GM13976 (cell line): ENCODE results near the gene FFAR4.

ENCODE experiments used
- DNase-seq: peaks from one replicate; pipeline ENCODE4 v3.0.0; 2012; ENCODE audit warnings: low spot score
- CTCF ChIP-seq: IDR thresholded peaks from 2 replicates; pipeline ENCODE4 v1.5.1; 2012; ENCODE audit warnings: borderline replicate concordance, mild to moderate bottlenecking; ENCODE audit not compliant: insufficient read depth; ENCODE audit errors: extremely low read depth, missing control alignments, control extremely low read depth
- in situ Hi-C: fragments of 300-500 bp; cut with MboI; formaldehyde crosslinking; loops from one replicate; pipeline ENCODE4 v1.12.0; 2022; ENCODE audit warnings: low sequenced_read_pairs, mixed read lengths, inconsistent platforms; ENCODE audit not compliant: unreplicated experiment

FFAR4 gene

DNA sequence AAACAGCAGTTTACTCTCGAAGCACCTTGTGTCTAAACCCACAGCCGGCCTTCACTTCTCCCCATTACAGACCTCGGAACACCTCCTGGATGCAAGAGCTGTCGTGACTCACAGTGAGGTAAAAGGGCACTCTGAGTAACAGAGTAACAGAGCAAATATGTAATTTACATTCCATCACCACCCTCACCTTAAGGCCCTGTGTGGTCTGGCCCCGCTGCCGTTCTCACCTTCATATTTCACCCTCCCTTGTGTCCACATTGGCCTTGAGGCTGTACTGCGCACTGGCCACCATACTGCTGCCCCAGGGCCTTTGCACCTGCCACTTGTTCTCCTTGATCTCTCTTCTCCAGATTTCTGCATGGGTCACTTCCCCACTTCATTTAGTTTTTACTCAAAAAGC lies 12.6 kb downstream of the FFAR4 start:
- in situ Hi-C loops: no loop called here
- TF ChIP-seq CTCF: no peak
- DNase-seq: no peak

- TF ChIP-seq CTCF: no peak
- in situ Hi-C loops: no loop called here
- DNase-seq: no peak
Measured at GRCh38 chr10:93579985-93580711, 13.7 kb downstream of the FFAR4 start.

- no peak for DNase-seq
- in situ Hi-C loops: no loop called here
- TF ChIP-seq CTCF: no peak
Measured at GRCh38 chr10:93580828-93581227, 14.4 kb downstream of the FFAR4 start.

DNA sequence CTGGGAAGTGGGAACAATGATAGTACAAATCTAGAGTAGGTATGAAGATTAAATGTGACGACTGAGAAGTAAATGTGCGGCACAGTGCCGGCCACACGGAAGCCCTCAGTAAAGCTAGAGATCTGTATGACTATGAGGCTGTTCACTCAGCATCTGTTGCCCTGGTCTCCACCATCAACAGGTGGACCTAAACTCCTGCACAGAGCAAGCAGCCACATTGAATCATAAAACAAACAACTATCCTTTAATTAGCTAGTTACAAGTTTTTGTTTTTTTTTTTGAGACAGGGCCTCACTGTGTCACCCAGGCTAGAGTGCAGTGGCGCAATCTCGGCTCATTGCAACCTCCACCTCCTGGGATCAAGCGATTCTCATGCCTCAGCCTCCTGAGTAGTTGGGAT lies 18.0 kb downstream of the FFAR4 start:
- in situ Hi-C loops: no loop called here
- DNase-seq: no peak
- no peak for TF ChIP-seq CTCF

GRCh38 chr10:93589648-93590562 lies 23.4 kb downstream of the FFAR4 start:
- in situ Hi-C loops: no loop called here
- DNase-seq: no peak
- TF ChIP-seq CTCF: no peak

DNA sequence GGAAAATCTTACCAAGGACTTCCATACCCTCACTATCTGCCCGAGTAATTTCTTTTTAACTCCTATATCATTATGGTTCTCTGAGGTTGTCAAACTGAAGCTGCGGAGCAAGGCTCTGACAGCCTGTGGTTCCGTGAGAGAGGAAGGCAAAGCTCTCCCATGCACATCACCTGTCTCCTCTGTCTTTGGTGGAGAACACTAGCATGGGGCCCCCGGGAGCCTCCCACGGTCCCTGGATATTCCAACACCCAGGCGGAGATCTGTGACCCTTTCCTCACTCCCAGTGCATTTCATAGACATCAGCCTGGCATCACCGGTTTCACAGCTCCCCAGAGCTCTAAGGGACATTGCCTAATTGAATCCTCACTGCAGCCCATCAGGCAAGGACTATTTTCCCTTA lies 24.2 kb downstream of the FFAR4 start:
- in situ Hi-C loops: no loop called here
- DNase-seq: no peak
- no peak for TF ChIP-seq CTCF
